ENCODE results near the gene LSM3. TPM values are rescaled to one million over a fixed set of nuclear protein-coding genes. Genes with fewer than 3 reads are reported as not detected.

The LSM3 gene
- total RNA-seq, 5 donors from 2014 or later (not counting 1 experiment from before 2014, with no cell fraction given) = 6.7 to 8.4 (median 7.3) TPM

GRCh38 chr3:14244521-14245247 is 66.1 kb downstream of the LSM3 start:
- Histone ChIP-seq H3K4me3 (ENCODE audit: control insufficient read depth in 1 of 2, extremely low read depth in 1 of 2, low read length in 1 of 2) (no peak overlapping the region), H3K9me3 (no peaks in the 10 kb centered on the region), H3K36me3 (ENCODE audit: control insufficient read depth in 2 of 2, extremely low read depth in 1 of 2, insufficient read depth in 1 of 2, low read length in 1 of 2) (no peaks in the 10 kb centered on the region), H3K27me3 (replicated peaks in 1 of 2; ENCODE audit: control insufficient read depth in 2 of 2, extremely low read depth in 1 of 2, insufficient read depth in 2 of 2, low read length in 1 of 2) (peaks cover 0 to 11% of the 10 kb centered on the region in 2 experiments), H3K27ac (ENCODE audit: low read length) (no peak overlapping the region), H3K4me1 (ENCODE audit: control insufficient read depth in 1 of 2, extremely low read depth in 1 of 2, insufficient read depth in 2 of 2, low read length in 2 of 2) (no peaks in the 10 kb centered on the region)
- DNase-seq (no peak), ATAC-seq (replicated peaks in 1 of 4) (no peak)
- H3K36me3 Mint-ChIP-seq = no peaks in the 10 kb centered on the region
- no peak overlapping the region for H3K27ac Mint-ChIP-seq
- CTCF ChIA-PET = no interaction called here
- POLR2A ChIA-PET = no interaction called here
- WGBS (ENCODE audit: insufficient coverage) = 87% methylated on average over 7 of the region's 9 CpGs
- H3K27me3 Mint-ChIP-seq = peaks cover 0 to 11% of the 10 kb centered on the region in 2 donors
- H3K9me3 Mint-ChIP-seq = no peaks in the 10 kb centered on the region
- H3K4me3 Mint-ChIP-seq = no peak overlapping the region
- H3K4me1 Mint-ChIP-seq = no peaks in the 10 kb centered on the region

DNA sequence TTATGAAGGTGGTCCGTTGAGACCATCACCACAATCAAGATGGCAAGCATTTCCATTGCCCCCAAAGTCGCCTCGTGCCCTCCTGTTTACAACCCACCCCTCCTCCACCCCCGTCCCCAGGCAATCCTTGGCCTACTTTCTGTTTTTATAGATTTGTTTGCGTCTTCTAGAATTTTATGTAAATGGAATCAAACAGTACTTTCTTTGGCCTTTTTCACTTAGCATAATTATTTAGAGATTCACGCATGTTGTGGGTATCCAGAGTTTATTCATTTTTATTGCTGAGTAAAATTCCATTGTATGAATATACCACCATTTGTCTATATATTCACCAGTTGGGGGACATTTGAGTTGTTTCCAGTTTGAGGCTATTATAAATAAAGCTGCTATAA is 66.6 kb downstream of the LSM3 start:
- Histone ChIP-seq H3K9me3 (no peaks in the 10 kb centered on the region), H3K36me3 (ENCODE audit: control insufficient read depth in 2 of 2, extremely low read depth in 1 of 2, insufficient read depth in 1 of 2, low read length in 1 of 2) (no peaks in the 10 kb centered on the region), H3K4me3 (ENCODE audit: control insufficient read depth in 1 of 2, extremely low read depth in 1 of 2, low read length in 1 of 2) (no peak overlapping the region), H3K4me1 (ENCODE audit: control insufficient read depth in 1 of 2, extremely low read depth in 1 of 2, insufficient read depth in 2 of 2, low read length in 2 of 2) (no peaks in the 10 kb centered on the region), H3K27ac (ENCODE audit: low read length) (no peak overlapping the region), H3K27me3 (replicated peaks in 1 of 2; ENCODE audit: control insufficient read depth in 2 of 2, extremely low read depth in 1 of 2, insufficient read depth in 2 of 2, low read length in 1 of 2) (peaks cover 0 to 11% of the 10 kb centered on the region in 2 experiments)
- CTCF ChIA-PET = interaction anchor here in 1 of 2 donors (0.8 kb wide), 1 partner anchor 19 kb away, joined by 4 read pairs; no protein-coding TSS in a partner anchor
- 50% methylated on average over 1 of the region's 6 CpGs for WGBS (ENCODE audit: insufficient coverage)
- Mint-ChIP-seq H3K4me1 (no peaks in the 10 kb centered on the region), H3K27me3 (peaks cover 0 to 11% of the 10 kb centered on the region in 2 donors), H3K4me3 (no peak overlapping the region), H3K36me3 (no peaks in the 10 kb centered on the region), H3K9me3 (no peaks in the 10 kb centered on the region), H3K27ac (no peak overlapping the region)
- POLR2A ChIA-PET = no interaction called here
- ATAC-seq (replicated peaks in 1 of 4) (no peak), DNase-seq (no peak)

GRCh38 chr3:14245822-14246221 is 67.2 kb downstream of the LSM3 start:
- Histone ChIP-seq H3K36me3 (ENCODE audit: control insufficient read depth in 2 of 2, extremely low read depth in 1 of 2, insufficient read depth in 1 of 2, low read length in 1 of 2) (no peaks in the 10 kb centered on the region), H3K9me3 (no peaks in the 10 kb centered on the region), H3K4me3 (ENCODE audit: control insufficient read depth in 1 of 2, extremely low read depth in 1 of 2, low read length in 1 of 2) (no peak overlapping the region), H3K27ac (ENCODE audit: low read length) (no peak overlapping the region), H3K4me1 (ENCODE audit: control insufficient read depth in 1 of 2, extremely low read depth in 1 of 2, insufficient read depth in 2 of 2, low read length in 2 of 2) (no peaks in the 10 kb centered on the region), H3K27me3 (replicated peaks in 1 of 2; ENCODE audit: control insufficient read depth in 2 of 2, extremely low read depth in 1 of 2, insufficient read depth in 2 of 2, low read length in 1 of 2) (peaks cover 0 to 11% of the 10 kb centered on the region in 2 experiments)
- no peaks in the 10 kb centered on the region for H3K9me3 Mint-ChIP-seq
- H3K36me3 Mint-ChIP-seq = no peaks in the 10 kb centered on the region
- DNase-seq (no peak), ATAC-seq (replicated peaks in 1 of 4) (no peak)
- ChIA-PET CTCF (interaction anchor here in 1 of 2 donors (0.8 kb wide), 1 partner anchor 19 kb away, joined by 4 read pairs; no protein-coding TSS in a partner anchor), POLR2A (no interaction called here)
- no peak overlapping the region for H3K4me3 Mint-ChIP-seq
- peaks cover under 1 to 11% of the 10 kb centered on the region in 2 donors for H3K27me3 Mint-ChIP-seq
- no peak overlapping the region for H3K27ac Mint-ChIP-seq
- H3K4me1 Mint-ChIP-seq = no peaks in the 10 kb centered on the region
- whole genome bisulfite sequencing (ENCODE audit: insufficient coverage) = 69% methylated on average over 1 of the region's 3 CpGs

- CTCF ChIA-PET = no interaction called here
- 97% methylated on average over 4 of the region's 5 CpGs for WGBS (ENCODE audit: insufficient coverage)
- no peak for DNase-seq
- H3K4me3 ChIP-seq (ENCODE audit: control insufficient read depth in 1 of 2, extremely low read depth in 1 of 2, low read length in 1 of 2) = no peak overlapping the region
- Mint-ChIP-seq H3K9me3 (no peaks in the 10 kb centered on the region), H3K27ac (no peak overlapping the region), H3K4me1 (no peaks in the 10 kb centered on the region), H3K27me3 (peaks cover 4 to 11% of the 10 kb centered on the region in 2 donors), H3K4me3 (no peak overlapping the region), H3K36me3 (no peaks in the 10 kb centered on the region)
- no peak for ATAC-seq (replicated peaks in 1 of 4)
- no peaks in the 10 kb centered on the region for H3K4me1 ChIP-seq (ENCODE audit: control insufficient read depth in 1 of 2, extremely low read depth in 1 of 2, insufficient read depth in 2 of 2, low read length in 2 of 2)
- no peak overlapping the region for H3K27ac ChIP-seq (ENCODE audit: low read length)
- POLR2A ChIA-PET = no interaction called here
- H3K27me3 ChIP-seq (replicated peaks in 1 of 2; ENCODE audit: control insufficient read depth in 2 of 2, extremely low read depth in 1 of 2, insufficient read depth in 2 of 2, low read length in 1 of 2) = peaks cover 0 to 11% of the 10 kb centered on the region in 2 experiments
- H3K9me3 ChIP-seq = no peaks in the 10 kb centered on the region
- H3K36me3 ChIP-seq (ENCODE audit: control insufficient read depth in 2 of 2, extremely low read depth in 1 of 2, insufficient read depth in 1 of 2, low read length in 1 of 2) = no peaks in the 10 kb centered on the region
These were observed 67.8 kb downstream of the LSM3 start for GRCh38 chr3:14246414-14246813.

DNA sequence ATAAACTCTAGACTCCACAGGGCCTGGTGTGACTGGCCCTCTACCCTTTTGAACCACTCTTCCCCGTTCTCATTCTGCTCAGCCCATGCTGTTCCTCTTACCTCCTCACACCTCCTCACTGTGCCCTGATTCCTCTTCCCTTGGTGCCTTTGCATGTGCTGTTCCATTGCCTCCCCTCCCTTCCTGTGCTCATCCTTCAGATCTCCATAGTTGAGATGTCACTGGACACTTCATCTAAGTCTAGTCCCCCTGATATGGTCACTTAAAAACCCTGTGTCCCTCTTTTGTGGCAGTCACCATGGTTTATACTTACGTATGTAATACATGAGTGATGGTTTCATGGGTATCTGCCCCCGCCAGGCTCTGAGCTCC is 69.8 kb downstream of the LSM3 start:
- DNase-seq (no peak), ATAC-seq (replicated peaks in 1 of 4) (no peak)
- Histone ChIP-seq H3K27ac (ENCODE audit: low read length) (no peak overlapping the region), H3K4me1 (ENCODE audit: control insufficient read depth in 1 of 2, extremely low read depth in 1 of 2, insufficient read depth in 2 of 2, low read length in 2 of 2) (no peaks in the 10 kb centered on the region), H3K36me3 (ENCODE audit: control insufficient read depth in 2 of 2, extremely low read depth in 1 of 2, insufficient read depth in 1 of 2, low read length in 1 of 2) (no peaks in the 10 kb centered on the region), H3K4me3 (ENCODE audit: control insufficient read depth in 1 of 2, extremely low read depth in 1 of 2, low read length in 1 of 2) (no peak overlapping the region), H3K27me3 (replicated peaks in 1 of 2; ENCODE audit: control insufficient read depth in 2 of 2, extremely low read depth in 1 of 2, insufficient read depth in 2 of 2, low read length in 1 of 2) (peaks cover 0 to 6% of the 10 kb centered on the region in 2 experiments), H3K9me3 (no peaks in the 10 kb centered on the region)
- POLR2A ChIA-PET = no interaction called here
- no peaks in the 10 kb centered on the region for H3K4me1 Mint-ChIP-seq
- no peak overlapping the region for H3K4me3 Mint-ChIP-seq
- CTCF ChIA-PET = no interaction called here
- H3K27ac Mint-ChIP-seq = no peak overlapping the region
- WGBS (ENCODE audit: insufficient coverage) = 50% methylated on average over 1 of the region's 3 CpGs
- H3K27me3 Mint-ChIP-seq = peaks cover 4% of the 10 kb centered on the region in 2 donors
- H3K9me3 Mint-ChIP-seq = no peaks in the 10 kb centered on the region
- no peaks in the 10 kb centered on the region for H3K36me3 Mint-ChIP-seq

DNA sequence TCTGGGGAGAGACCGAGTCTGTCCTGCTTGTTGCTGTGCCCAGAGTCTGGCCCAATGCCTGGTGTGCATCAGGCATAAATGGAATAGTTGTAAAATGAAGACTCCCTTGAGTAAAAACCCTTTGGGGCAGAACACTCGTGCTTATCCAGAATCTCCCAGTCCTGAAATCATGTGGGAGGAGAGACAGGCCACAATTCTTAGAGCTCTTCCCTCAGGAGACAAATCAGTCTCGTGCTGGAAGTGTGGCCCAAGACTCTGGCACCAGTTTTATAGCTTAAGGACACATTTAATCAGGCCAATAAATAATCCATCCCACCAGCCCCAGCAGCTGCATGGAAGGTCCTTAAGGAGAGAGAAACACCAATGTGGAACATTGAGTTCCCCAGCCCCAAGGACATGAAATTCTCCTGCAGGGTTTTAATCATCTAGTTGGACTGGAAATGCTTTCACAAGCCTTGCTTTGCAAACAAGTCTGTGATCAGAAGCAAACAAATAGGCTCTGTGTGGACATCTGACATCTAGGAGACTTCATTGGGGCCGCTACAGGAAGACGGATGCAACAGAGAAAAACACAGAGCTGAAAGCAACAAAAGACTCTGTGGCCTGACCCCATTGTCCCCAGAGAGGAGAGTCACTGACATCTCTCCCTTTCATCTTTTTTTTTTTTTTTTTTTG is 70.4 kb downstream of the LSM3 start:
- H3K36me3 Mint-ChIP-seq = no peaks in the 10 kb centered on the region
- Histone ChIP-seq H3K27ac (ENCODE audit: low read length) (no peak overlapping the region), H3K4me1 (ENCODE audit: control insufficient read depth in 1 of 2, extremely low read depth in 1 of 2, insufficient read depth in 2 of 2, low read length in 2 of 2) (no peaks in the 10 kb centered on the region), H3K27me3 (replicated peaks in 1 of 2; ENCODE audit: control insufficient read depth in 2 of 2, extremely low read depth in 1 of 2, insufficient read depth in 2 of 2, low read length in 1 of 2) (peaks cover 0 to 2% of the 10 kb centered on the region in 2 experiments), H3K9me3 (no peaks in the 10 kb centered on the region), H3K4me3 (ENCODE audit: control insufficient read depth in 1 of 2, extremely low read depth in 1 of 2, low read length in 1 of 2) (no peak overlapping the region), H3K36me3 (ENCODE audit: control insufficient read depth in 2 of 2, extremely low read depth in 1 of 2, insufficient read depth in 1 of 2, low read length in 1 of 2) (no peaks in the 10 kb centered on the region)
- no peak overlapping the region for H3K4me3 Mint-ChIP-seq
- DNase-seq (no peak), ATAC-seq (replicated peaks in 1 of 4) (no peak)
- no peaks in the 10 kb centered on the region for H3K9me3 Mint-ChIP-seq
- WGBS (ENCODE audit: insufficient coverage) = 71% methylated on average over 2 of the region's 5 CpGs
- peaks cover 4% of the 10 kb centered on the region in 2 donors for H3K27me3 Mint-ChIP-seq
- no peaks in the 10 kb centered on the region for H3K4me1 Mint-ChIP-seq
- ChIA-PET POLR2A (interaction anchor here in 1 of 2 donors (0.6 kb wide), 1 partner anchor 339 kb away, joined by 3 read pairs; no protein-coding TSS in a partner anchor), CTCF (interaction anchor here in 1 of 2 donors (0.6 kb wide), 1 partner anchor 676 kb away, joined by 7 read pairs; no protein-coding TSS in a partner anchor)
- no peak overlapping the region for H3K27ac Mint-ChIP-seq
